Liver (tissue), 9 donors: ENCODE results near the gene TUBGCP6. TPM values are rescaled to one million over a fixed set of nuclear protein-coding genes. Genes with fewer than 3 reads are reported as not detected.

Experiments
- DNase-seq: peaks from one replicate; pipeline ENCODE4 v3.0.0-alpha.2; 2017; ENCODE audit warnings: low spot score
- H3K27ac ChIP-seq, 2 donors: one replicate each; pipeline ENCODE4 v1.7.0; 2013; ENCODE audit warnings: inconsistent platforms in 2 of 2, low read length in 2 of 2, control low read depth in 1 of 2, low read depth in 1 of 2, mild to moderate bottlenecking in 1 of 2
- H3K27me3 ChIP-seq, 4 donors: one replicate each; pipeline versions ENCODE4 v1.6.1 to v1.7.0; 2013; ENCODE audit warnings: low read length in 3 of 4, inconsistent platforms in 1 of 4, mild to moderate bottlenecking in 1 of 4, moderate library complexity in 1 of 4; ENCODE audit not compliant: control insufficient read depth in 4 of 4, insufficient read depth in 4 of 4
- H3K36me3 ChIP-seq, 4 donors: one replicate each; pipeline versions ENCODE4 v1.6.1 to v1.7.0; 2013; ENCODE audit warnings: low read length in 3 of 4, mild to moderate bottlenecking in 3 of 4, low read depth in 1 of 4, moderate library complexity in 1 of 4; ENCODE audit not compliant: control insufficient read depth in 4 of 4, insufficient read depth in 3 of 4
- H3K4me1 ChIP-seq, 4 donors: one replicate each; pipeline versions ENCODE4 v1.6.1 to v1.7.0; 2013; ENCODE audit warnings: low read length in 3 of 4, mild to moderate bottlenecking in 3 of 4, moderate library complexity in 1 of 4; ENCODE audit not compliant: control insufficient read depth in 4 of 4, insufficient read depth in 4 of 4
- H3K4me3 ChIP-seq, 3 donors: one replicate each; pipeline versions ENCODE4 v1.6.1 to v1.7.0; 2013; ENCODE audit warnings: low read length in 3 of 3, control low read depth in 1 of 3, low read depth in 1 of 3, mild to moderate bottlenecking in 1 of 3
- H3K9ac ChIP-seq, 2 donors: one replicate each; pipeline ENCODE4 v1.7.0; 2013; ENCODE audit warnings: low read length in 2 of 2, mild to moderate bottlenecking in 2 of 2, moderate library complexity in 2 of 2, control low read depth in 1 of 2, low read depth in 1 of 2
- H3K9me3 ChIP-seq, 4 donors: one replicate each; pipeline versions ENCODE4 v1.6.1 to v1.7.0; 2013; ENCODE audit warnings: low read length in 3 of 4; ENCODE audit not compliant: control insufficient read depth in 4 of 4
- ATF3 ChIP-seq: IDR thresholded peaks from 2 replicates; pipeline ENCODE4 v1.6.1; 2016; ENCODE audit warnings: antibody characterized with exemption
- FOXA1 ChIP-seq: IDR thresholded peaks from 2 replicates; pipeline ENCODE4 v1.6.1; 2016; ENCODE audit warnings: antibody characterized with exemption
- FOXA2 ChIP-seq: IDR thresholded peaks from 2 replicates; pipeline ENCODE4 v1.6.1; 2016; ENCODE audit warnings: antibody characterized with exemption
- GABPA ChIP-seq, 2 donors: IDR thresholded peaks in 1 of 2; conservative IDR thresholded peaks in 1 of 2; 2 replicates each; pipeline ENCODE4 v1.6.1; 2016; ENCODE audit warnings: antibody characterized with exemption in 2 of 2, mild to moderate bottlenecking in 1 of 2, moderate library complexity in 1 of 2
- HNF4A ChIP-seq, 2 donors: conservative IDR thresholded peaks; 2 replicates each; pipeline ENCODE4 v1.6.1; 2016; ENCODE audit warnings: antibody characterized with exemption in 2 of 2, mild to moderate bottlenecking in 2 of 2
- HNF4G ChIP-seq: IDR thresholded peaks from 2 replicates; pipeline ENCODE4 v1.6.1; 2016; ENCODE audit warnings: antibody characterized with exemption
- MAX ChIP-seq: IDR thresholded peaks from 2 replicates; pipeline ENCODE4 v1.6.1; 2016; ENCODE audit warnings: antibody characterized with exemption
- NR2F2 ChIP-seq: IDR thresholded peaks from 2 replicates; pipeline ENCODE4 v1.6.1; 2016; ENCODE audit warnings: antibody characterized with exemption
- RAD21 ChIP-seq, 2 donors: IDR thresholded peaks; 2 replicates each; pipeline ENCODE4 v1.6.1; 2016; ENCODE audit warnings: antibody characterized with exemption in 2 of 2, mild to moderate bottlenecking in 2 of 2
- SP1 ChIP-seq: IDR thresholded peaks from 2 replicates; pipeline ENCODE4 v1.6.1; 2018; ENCODE audit warnings: antibody characterized with exemption, mild to moderate bottlenecking
- TAF1 ChIP-seq: conservative IDR thresholded peaks from 2 replicates; pipeline ENCODE4 v1.6.1; 2016; ENCODE audit warnings: antibody characterized with exemption, mild to moderate bottlenecking
- YY1 ChIP-seq: IDR thresholded peaks from 2 replicates; pipeline ENCODE4 v1.6.1; 2016; ENCODE audit warnings: antibody characterized with exemption, mild to moderate bottlenecking
- WGBS: extraction: QIAGEN DNeasy Blood & Tissue Kit; methylation state at CpG from one replicate; pipeline ENCODE4 v1.1.7; 2013; 5-methylcytosine and 5-hydroxymethylcytosine counted together
- polyA plus RNA-seq, 2 donors: library from polyadenylated mRNA; stranded (reverse) in 1 of 2; unstranded in 1 of 2; fragments of 200-250 nt in 1 of 2; fragments of >200 nt in 1 of 2; fragmentation: Nextera tagmentation in 1 of 2; extraction: Ambion mirVana in 1 of 2; gene quantifications; one replicate each; pipeline versions ENCODE4 v1.2.1 to v1.2.3, GENCODE V29; 2013 to 2015
- total RNA-seq, 2 donors: library from RNA; depleted of rRNA; stranded (reverse); fragments of >200 nt; gene quantifications; one replicate each; pipeline ENCODE4 v1.2.3, GENCODE V29; 2014
- TF ChIP-seq, protein P1 (sequence below): IDR thresholded peaks from 2 replicates; pipeline ENCODE4 v1.6.1; 2016; ENCODE audit warnings: antibody characterized with exemption, mild to moderate bottlenecking
- TF ChIP-seq, protein P2 (sequence below): IDR thresholded peaks from 2 replicates; pipeline ENCODE4 v1.6.1; 2016; ENCODE audit warnings: antibody characterized with exemption
- donor health status: healthy.
- donor health status: healthy.
- donor health status: healthy.
- donor health status: healthy.
- donor health status: healthy.

Gene TUBGCP6
- total and polyA plus RNA-seq, 4 donors = 9.3 to 31.7 (median 16.4) TPM

- Histone ChIP-seq H3K27ac (no peak overlapping the region), H3K9ac (no peak overlapping the region), H3K27me3 (no peaks in the 10 kb centered on the region), H3K36me3 (peaks cover 7 to 52% (median 18%) of the 10 kb centered on the region in 4 donors), H3K9me3 (no peaks in the 10 kb centered on the region), H3K4me3 (no peak overlapping the region), H3K4me1 (no peaks in the 10 kb centered on the region)
- DNase-seq = no peak
- WGBS = 98% methylated on average over 16 of the region's 16 CpGs
- no peak for TF ChIP-seq SP1
- TF ChIP-seq HNF4G = no peak
- TF ChIP-seq NR2F2 = no peak
- TF ChIP-seq YY1 = no peak
- TF ChIP-seq RAD21 (IDR thresholded peaks at IDR 0.05) = no peak
- no peak for TF ChIP-seq MAX
- TF ChIP-seq, protein P1, sequence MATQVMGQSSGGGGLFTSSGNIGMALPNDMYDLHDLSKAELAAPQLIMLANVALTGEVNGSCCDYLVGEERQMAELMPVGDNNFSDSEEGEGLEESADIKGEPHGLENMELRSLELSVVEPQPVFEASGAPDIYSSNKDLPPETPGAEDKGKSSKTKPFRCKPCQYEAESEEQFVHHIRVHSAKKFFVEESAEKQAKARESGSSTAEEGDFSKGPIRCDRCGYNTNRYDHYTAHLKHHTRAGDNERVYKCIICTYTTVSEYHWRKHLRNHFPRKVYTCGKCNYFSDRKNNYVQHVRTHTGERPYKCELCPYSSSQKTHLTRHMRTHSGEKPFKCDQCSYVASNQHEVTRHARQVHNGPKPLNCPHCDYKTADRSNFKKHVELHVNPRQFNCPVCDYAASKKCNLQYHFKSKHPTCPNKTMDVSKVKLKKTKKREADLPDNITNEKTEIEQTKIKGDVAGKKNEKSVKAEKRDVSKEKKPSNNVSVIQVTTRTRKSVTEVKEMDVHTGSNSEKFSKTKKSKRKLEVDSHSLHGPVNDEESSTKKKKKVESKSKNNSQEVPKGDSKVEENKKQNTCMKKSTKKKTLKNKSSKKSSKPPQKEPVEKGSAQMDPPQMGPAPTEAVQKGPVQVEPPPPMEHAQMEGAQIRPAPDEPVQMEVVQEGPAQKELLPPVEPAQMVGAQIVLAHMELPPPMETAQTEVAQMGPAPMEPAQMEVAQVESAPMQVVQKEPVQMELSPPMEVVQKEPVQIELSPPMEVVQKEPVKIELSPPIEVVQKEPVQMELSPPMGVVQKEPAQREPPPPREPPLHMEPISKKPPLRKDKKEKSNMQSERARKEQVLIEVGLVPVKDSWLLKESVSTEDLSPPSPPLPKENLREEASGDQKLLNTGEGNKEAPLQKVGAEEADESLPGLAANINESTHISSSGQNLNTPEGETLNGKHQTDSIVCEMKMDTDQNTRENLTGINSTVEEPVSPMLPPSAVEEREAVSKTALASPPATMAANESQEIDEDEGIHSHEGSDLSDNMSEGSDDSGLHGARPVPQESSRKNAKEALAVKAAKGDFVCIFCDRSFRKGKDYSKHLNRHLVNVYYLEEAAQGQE = no peak
- TF ChIP-seq ATF3 = no peak
- no peak for TF ChIP-seq HNF4A (conservative IDR thresholded peaks at IDR 0.05)
- no peak for TF ChIP-seq FOXA1
- TF ChIP-seq TAF1 = no peak
- no peak for TF ChIP-seq FOXA2
Observed at GRCh38 chr22:50229370-50229769, 15.5 kb downstream of the TUBGCP6 start.

DNA sequence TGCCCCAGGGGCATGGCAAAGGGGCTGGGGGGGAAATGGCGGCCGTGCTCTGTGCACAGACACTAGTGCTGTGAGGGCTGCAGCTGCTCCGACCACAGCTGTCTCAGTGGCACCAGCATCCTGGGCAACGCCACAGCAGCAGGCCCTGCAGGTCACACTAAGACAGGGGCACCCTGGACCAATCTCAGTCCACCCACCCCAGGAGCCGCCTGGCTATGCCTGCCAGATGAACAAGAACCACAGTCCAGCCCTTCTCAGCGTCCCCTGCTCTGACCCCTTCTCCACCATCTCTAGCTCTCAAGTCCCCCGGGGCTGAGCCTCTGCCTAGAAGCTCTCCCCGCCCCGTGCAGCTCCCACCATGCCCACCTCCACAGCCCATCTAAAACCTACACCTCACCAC is 16.5 kb downstream of the TUBGCP6 start:
- no peak for TF ChIP-seq GABPA (IDR thresholded peaks at IDR 0.05 in 1 of 2, conservative IDR thresholded peaks at IDR 0.05 in 1 of 2)
- no peak for TF ChIP-seq TAF1
- no peak for TF ChIP-seq FOXA1
- no peak for TF ChIP-seq HNF4G
- TF ChIP-seq, protein P2, sequence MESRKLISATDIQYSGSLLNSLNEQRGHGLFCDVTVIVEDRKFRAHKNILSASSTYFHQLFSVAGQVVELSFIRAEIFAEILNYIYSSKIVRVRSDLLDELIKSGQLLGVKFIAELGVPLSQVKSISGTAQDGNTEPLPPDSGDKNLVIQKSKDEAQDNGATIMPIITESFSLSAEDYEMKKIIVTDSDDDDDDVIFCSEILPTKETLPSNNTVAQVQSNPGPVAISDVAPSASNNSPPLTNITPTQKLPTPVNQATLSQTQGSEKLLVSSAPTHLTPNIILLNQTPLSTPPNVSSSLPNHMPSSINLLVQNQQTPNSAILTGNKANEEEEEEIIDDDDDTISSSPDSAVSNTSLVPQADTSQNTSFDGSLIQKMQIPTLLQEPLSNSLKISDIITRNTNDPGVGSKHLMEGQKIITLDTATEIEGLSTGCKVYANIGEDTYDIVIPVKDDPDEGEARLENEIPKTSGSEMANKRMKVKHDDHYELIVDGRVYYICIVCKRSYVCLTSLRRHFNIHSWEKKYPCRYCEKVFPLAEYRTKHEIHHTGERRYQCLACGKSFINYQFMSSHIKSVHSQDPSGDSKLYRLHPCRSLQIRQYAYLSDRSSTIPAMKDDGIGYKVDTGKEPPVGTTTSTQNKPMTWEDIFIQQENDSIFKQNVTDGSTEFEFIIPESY = no peak
- TF ChIP-seq, protein P1 = no peak
- no peak for TF ChIP-seq FOXA2
- no peak for TF ChIP-seq ATF3
- no peak for TF ChIP-seq MAX
- Histone ChIP-seq H3K27ac (no peak overlapping the region), H3K9ac (no peak overlapping the region), H3K27me3 (no peaks in the 10 kb centered on the region), H3K36me3 (peaks cover 7 to 58% (median 23%) of the 10 kb centered on the region in 4 donors), H3K4me3 (no peak overlapping the region), H3K9me3 (no peaks in the 10 kb centered on the region), H3K4me1 (no peaks in the 10 kb centered on the region)
- no peak for DNase-seq
- WGBS = 97% methylated on average over 9 of the region's 9 CpGs
